Measurements from ENCODE around the gene SRP14.
"Not testable (repeated sequence)": the region's sequence is repeated elsewhere in the genome, so short reads cannot be mapped to it uniquely, and the experiment has no call there.

Gene SRP14, protein sequence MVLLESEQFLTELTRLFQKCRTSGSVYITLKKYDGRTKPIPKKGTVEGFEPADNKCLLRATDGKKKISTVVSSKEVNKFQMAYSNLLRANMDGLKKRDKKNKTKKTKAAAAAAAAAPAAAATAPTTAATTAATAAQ

DNA sequence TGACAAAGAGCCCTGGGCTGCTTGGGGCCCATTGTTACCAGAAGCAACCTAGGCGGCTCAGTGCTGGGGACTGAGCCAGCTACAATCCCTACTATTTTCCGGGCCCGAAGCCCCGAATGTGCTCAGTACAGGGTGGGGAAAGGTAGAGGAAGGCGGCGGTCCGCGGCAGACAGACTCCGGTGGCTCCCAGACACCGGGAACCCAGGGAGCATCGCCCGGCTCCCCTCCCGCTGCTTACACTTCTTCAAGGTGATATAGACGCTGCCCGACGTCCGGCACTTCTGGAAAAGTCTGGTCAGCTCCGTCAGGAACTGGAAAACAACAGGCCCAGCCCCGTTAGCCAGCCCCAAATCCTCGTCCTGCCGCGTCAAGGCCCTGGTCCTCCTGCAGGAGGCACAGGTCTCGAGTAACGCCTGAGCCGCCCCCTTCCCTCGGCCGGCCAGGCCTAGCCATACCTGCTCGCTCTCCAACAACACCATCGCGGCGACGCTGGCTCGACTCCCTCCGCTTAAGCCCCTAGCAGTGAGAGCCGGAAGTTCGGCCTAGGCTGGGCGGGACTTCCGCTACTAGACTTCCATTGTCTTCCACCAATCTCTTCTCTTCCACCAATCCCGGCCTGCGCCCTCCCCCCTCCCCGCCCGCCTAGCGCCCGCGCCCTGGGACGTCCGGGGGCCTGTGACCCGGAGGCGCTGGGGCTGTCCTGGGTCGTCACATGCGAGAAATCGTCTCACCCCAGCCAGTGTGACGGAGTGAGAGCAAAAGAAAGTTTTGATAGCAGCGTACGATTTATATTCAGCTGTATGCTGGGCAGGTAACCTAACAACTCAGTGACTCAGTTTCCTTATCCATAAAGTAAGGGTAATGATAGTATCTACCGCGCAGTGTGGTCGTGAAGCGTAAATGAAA lies at the start of gene SRP14:
SRP14 (minus strand) TSS at position 544 of the 906 bp plus-strand sequence; CDS start at position 479, 65 bp downstream.
- peak; percentile 92 for DNase-seq (ENCODE audit: low spot score)

DNA sequence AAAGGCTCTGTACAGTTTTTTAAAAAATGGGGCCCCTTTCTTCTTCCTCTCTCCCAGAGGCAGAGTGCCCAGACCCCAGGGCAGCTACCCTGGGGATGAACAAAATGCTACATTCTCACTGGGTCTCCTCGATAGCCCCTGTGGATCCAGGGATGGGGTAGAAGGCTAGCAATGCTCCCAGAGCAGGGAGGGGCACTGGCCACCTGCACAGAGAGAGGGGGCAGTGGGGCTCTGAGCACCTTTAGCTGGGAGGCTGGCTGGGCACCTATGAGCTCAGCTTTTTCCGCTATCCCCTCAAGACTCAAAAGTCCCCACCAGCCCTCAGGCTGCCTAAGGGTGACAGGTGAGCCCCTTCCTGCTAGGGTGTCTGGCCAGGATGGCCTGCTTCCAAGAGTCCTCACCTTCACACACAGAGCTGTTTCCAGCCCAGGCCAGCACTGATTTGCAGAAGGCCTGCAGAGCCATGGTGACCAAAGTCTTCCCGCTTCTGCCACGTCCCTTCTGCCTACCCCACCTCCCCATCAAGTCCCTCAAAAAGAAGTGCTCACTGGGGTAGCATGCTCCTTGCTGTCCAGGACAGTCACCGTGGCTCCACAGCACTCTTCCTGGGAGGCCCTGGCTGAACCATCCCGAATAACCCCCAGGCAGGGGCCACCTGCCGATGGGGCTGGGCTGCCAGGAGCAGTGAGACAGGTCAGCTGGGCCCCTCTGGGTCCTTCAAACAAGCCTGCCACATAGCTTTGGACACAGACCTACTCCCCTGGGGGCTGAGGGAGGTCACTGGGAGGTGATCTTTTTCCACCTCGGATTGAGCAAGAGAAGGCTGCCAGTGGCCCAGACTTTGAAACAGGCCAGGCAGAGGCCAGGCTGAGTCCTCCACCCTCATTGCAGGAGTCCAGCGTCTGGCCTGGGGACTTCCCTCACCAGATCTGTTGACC lies 49.3 kb upstream of the SRP14 start:
- no peak for DNase-seq (ENCODE audit: low spot score)

DNA sequence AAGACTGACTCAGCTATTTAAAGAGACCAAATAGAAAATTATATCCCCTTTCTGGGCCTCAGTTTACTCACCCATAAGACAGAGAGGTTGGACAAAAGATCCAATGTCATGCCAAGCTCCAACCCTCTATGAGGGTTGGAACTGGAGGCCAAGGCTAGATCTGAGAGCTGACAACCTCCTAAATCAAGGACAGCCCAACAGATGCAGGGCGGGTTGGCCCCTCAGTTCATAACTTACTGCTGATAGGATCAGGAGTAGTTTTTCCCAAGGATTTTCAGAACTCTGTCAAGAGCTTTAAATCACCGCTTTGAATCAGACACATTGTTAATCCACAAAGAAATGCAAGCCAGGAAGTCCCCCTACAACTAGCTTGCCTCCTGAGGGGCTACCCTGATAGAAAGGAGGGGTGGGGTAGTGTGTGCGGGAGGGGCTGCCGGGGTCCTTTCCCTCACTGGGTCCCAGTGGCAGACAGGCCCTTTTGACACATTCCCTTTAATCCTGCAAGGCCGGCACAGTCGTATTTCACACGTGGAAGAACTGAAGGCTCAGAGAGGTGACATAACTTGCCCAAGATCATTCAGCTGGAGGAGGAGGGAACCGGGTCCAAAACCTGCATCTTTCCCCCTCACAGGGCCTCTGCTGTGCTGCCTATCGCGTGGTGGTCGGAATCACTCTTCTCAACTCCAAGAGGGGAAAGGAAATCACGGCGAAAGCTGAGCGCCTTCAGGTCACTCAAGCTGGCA lies 48.3 kb upstream of the SRP14 start:
- no peak for DNase-seq (ENCODE audit: low spot score)

DNA sequence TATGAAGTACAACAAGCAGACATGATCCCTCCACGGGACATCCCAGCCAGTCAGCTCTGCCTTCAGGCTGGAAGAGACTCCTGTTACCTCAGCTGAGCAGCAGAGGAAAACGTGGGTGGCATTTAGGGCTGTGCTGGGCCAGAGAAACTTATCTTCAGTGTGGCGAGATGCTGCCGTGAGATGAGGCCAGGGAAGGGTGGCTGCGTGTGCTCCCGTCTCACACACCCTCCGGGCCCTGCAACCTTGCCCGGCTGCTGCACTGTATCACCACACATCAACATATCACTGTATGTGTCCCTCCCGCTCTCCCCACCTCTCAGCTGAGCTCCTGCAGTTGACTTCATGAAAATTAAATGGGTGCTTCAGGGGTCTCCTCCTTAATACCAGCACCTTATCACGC lies 46.3 kb upstream of the SRP14 start:
- no peak for DNase-seq (ENCODE audit: low spot score)

DNA sequence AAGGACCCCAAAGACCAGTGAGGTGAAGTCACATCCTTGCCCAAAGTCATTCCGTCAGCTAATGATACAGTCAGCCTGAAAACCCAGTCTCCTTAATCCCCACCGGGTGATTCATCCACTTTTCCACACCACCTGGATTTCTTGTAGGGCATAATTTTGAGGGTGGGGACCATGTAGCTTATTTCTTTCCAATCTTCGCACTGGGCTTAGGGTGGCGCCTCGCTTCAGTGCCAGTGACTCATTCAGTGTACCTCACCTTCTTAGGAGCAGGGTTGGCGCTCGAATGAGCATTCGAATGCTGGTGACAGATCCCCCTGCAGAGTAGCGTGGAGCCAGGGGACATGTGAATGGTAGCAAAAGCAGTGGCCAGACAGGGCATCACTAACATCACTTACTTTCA lies 45.7 kb upstream of the SRP14 start:
- no peak for DNase-seq (ENCODE audit: low spot score)

DNA sequence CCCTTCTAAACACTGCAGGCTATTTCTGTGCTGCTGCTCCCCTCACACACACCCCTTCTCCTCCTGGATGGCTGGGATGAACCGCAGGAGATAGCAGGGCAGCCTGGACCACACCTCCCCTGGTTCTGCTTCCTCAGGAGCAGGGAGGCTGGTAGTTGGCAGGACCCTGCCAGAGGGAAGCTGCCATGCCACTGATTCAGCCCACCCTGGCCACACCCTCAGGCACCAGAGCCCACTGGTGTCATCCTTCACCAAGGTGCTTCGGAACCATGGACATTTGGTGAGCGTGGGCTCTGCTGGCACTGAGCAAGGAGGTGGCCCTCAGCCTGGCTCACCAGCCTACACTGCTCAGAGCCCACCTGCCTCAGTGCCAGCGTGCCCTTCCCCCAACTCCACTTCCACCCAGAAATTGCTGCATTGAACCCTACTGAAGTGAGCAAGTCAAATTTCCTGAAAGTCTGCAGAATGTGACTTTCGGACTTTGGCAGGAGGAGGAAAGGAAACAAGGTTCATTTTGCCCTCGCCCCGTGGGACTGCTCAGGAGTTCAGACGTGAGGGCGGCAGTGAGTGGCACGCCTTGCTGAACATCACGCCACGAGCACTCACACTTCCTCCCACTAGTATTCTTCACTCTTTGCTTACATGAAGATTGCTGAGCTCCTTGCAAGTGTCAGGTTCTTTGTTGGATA lies 43.4 kb upstream of the SRP14 start:
- DNase-seq (ENCODE audit: low spot score), result no peak

DNA sequence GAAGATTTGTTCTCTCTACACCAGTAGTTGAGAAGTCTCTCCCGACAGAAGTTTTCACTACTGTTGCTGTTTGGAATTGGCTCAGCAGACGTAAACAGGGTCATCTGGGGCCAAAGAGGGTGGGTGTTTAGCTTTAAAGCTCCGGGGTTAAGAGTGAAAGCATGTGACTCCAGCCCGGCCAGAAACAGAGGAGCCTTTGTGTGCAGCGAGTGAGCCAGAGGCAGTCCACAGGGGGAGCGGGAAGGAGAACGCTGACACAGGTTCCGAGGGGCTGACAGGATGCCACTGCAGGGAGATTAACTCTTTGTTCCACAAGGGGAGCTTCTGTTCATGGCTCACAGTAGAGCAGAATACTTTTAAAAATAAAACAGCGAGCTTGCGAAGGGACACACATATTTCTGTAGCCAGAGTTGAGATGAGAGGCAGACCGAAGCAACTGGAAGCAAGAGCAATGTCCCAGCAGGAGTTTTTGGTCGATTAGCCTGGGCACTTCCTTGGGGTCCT lies 42.8 kb upstream of the SRP14 start:
- peak; percentile 73 for DNase-seq (ENCODE audit: low spot score)

DNA sequence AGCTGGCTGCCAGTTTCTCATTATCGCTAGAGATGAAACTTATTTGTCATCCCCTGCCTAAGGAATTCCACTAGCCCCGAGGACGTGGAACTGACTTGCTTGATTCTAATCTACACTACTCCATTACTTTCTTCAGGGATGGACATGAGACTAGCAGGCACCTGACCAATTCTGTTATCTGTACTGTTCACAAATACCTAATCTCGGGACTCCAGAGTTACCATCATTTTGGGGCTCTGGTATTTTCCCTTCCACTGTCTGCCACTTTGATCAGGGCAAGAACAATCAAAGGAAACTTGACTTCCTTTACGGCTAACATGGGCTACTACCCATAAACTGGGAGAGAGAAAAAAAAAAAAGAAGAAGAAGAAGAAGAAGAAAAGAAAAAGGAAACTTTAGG lies 41.9 kb upstream of the SRP14 start:
- no peak for DNase-seq (ENCODE audit: low spot score)

DNA sequence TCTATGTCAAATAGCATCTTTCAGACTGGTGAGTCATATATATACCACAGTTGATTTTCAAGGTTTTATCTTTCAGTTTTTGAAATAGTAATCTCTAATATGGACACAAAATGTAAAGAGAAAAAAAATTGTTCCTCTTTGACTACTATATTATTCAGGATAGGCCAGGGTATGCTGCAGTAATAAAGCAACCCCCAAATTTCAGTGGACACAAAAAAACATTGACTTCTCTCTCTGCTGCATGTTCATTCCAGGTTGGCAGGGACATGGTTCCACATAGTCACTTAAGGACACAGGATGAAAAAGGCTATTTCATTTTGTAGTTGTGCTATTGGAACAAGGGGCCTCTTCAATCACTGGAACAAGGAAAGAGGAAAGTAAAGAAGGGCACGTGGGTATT lies 41.1 kb upstream of the SRP14 start:
- DNase-seq (ENCODE audit: low spot score), result no peak

DNA sequence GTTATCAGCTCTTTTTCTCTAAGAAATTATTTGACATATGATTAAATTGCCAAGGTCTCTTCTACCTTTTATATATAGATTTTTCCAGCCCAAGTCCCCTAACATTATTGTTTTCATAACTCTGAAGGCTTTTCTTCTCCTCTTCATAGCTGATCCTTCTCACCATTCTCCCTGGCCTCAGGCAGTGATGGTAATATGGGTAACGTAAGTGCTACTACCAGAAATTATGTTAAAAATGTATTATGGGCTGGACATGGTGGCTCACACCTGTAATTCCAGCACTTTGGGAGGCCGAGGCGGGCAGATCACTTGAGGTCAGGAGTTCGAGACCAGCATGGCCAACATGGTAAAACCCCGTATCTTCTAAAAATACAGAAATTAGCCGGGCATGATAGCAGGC lies 40.5 kb upstream of the SRP14 start:
- DNase-seq (ENCODE audit: low spot score), result no peak

DNA sequence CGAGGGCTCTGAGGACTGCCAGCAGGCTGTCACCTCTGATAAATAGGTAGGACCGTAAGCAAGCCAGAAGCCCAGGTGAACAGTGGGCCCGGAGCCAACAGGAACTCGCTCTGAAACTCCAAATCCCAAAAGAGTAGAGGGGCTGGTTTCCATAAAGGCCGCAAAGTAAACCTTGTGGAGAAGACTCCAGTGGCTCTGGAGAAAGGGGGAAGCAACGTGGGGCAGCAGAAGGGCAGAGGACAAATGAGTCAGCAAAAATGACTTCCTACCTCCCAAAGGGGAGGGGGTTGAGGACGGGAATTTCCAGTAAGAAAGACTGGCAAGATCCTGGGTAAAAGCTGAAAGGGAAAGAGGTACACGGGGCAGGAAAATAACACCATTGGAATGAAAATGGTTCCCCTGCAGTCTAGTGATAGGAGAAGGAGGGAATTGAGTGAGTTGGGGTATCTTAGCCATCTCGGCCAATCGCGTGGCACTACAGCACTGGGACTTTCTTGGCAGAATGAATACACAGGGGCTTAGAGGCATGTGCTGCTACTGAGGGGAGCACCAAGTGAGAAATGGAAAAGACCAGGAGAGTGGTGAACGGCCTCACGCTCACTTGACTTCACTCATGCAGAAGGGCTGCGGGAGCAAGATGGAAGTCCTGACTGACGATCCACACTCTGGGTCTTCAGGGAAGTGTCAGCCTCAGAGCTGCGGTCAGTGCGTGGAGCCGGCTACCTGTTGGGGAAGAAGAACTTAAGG lies 36.5 kb upstream of the SRP14 start:
- DNase-seq (ENCODE audit: low spot score), result no peak

DNA sequence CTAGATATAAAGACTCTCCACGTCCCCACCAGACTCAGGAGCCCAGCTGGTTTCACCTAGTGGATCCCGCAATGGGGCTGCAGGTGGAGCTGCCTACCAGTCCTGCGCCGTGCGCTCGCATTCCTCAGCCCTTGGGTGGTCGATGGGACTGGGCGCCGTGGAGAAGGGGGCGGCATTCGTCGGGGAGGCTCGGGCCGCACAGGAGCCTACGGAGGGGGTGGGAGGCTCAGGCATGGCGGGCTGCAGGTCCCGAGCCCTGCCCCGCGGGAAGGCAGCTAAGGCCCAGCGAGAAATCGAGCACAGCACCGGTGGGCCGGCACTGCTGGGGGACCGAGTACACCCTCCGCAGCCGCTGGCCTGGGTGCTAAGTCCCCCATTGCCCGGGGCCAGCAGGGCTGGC lies 35.7 kb upstream of the SRP14 start:
- DNase-seq (ENCODE audit: low spot score), result not testable (repeated sequence)

DNA sequence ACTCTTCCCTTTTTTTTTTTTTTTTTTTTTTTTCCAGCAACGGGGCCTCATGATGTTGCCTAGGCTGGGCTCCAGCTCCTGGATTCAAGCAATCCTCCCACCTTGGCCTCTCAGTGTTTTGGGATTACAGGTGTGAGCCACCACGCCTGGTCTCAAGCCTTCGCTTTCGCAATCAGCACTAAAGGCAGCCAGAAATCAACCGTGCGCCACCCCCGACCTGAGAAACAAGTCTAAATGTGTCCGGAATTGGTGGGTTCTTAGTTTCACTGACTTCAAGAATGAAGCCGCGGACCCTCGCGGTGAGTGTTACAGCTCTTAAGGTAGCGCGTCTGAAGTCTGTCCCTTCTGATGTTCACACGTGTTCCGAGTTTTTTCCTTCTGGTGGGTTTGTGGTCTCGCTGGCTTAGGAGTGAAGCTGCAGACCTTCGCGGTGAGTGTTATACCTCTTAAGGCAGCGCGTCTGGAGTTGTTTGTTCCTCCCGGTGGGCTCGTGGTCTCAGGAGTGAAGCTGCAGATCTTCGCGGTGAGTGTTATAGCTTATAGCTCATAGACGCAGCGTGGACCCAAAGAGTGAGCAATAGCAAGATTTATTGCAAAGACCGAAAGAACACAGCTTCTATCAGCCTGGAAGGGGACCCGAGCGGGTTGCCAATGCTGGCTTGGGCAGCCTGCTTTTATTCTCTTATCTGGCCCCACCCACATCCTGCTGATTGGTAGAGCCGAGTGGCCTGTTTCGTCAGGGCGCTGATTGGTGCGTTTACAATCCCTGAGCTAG lies 34.9 kb upstream of the SRP14 start:
- DNase-seq (ENCODE audit: low spot score), result not testable (repeated sequence)

DNA sequence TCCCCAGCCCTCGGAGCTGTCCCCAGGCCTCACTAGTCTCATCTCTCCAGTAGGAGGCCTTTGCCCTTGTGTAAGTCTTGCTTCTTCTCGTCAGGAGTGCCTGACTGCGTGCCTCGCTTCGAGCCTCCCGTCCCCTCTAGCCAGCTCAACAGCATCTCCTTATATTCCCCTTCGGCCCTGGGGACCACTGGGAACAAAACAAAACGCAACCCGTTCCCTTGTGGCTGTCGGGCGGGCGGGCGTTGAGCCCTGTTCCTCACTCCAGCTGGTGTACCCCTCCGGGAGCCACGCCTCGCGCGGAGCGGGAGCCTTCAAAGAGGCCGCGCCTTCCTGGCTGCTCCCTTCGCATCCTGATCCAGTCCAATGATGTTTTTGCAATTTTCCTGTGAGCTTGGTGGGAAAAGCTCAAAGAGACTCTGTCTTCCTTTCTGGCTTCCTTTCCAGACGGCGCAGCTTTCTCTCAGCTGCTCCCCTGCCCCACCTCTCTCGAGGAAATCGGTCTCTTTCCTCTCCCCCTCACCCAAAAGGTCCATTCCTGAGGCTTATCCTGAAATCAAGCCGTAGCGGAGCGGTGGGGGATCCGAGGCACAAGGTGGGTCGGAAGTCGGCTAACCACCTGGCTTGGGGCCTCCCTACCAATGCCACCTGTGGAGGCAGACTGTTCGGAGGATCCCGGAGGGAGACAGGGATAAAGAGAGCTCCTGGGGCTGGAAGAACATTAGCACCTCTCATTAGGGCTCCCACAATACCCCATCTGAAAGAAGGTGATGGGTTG lies 33.4 kb upstream of the SRP14 start:
- no peak for DNase-seq (ENCODE audit: low spot score)

DNA sequence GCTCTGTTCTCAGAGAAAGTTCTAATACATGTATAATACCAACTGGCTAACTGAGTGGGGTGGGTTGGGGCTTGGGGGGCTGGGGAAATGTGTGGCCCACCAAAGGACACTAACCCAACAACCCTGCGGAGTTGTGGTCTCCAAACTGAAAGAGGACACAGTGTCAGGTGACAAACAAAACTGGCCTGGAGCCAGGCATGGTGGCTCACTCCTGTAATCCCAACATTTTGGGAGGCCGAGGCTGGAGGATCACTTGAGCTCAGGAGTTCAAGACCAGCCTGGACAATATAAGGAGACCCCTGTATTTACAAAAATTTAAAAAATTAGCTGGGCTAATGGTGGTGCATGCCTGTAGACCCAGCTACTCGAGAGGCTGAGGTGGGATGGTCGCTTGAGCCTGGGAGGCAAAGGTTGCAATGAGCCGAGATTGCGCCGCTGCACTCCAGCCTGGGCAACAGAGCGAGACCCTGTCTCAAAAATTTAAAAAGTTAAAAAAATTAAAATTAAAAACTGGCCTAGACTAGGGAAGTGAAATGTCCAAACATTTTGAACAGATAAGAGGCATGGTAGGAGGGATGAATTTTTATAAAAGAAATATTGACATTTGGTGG lies 31.7 kb upstream of the SRP14 start:
- no peak for DNase-seq (ENCODE audit: low spot score)

DNA sequence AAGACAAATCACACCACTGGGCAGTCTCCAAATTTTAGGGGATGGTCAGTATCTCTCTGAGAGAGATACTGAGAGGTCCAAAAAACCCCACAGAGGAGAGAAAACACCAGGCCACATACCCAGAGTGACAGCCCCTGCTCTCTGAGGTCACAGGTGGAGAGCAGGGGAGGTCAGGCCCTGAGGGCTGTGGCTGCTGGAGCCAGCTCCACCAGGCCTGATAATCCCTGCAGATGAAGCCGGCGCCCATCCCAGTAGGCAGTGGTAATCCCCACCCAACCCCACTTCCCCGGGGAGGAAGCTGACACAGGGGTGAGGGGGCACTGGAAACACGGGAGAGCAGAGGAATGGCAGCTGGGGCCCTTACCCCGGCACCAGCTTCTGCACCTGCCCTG lies 31.2 kb upstream of the SRP14 start:
- DNase-seq (ENCODE audit: low spot score), result no peak

DNA sequence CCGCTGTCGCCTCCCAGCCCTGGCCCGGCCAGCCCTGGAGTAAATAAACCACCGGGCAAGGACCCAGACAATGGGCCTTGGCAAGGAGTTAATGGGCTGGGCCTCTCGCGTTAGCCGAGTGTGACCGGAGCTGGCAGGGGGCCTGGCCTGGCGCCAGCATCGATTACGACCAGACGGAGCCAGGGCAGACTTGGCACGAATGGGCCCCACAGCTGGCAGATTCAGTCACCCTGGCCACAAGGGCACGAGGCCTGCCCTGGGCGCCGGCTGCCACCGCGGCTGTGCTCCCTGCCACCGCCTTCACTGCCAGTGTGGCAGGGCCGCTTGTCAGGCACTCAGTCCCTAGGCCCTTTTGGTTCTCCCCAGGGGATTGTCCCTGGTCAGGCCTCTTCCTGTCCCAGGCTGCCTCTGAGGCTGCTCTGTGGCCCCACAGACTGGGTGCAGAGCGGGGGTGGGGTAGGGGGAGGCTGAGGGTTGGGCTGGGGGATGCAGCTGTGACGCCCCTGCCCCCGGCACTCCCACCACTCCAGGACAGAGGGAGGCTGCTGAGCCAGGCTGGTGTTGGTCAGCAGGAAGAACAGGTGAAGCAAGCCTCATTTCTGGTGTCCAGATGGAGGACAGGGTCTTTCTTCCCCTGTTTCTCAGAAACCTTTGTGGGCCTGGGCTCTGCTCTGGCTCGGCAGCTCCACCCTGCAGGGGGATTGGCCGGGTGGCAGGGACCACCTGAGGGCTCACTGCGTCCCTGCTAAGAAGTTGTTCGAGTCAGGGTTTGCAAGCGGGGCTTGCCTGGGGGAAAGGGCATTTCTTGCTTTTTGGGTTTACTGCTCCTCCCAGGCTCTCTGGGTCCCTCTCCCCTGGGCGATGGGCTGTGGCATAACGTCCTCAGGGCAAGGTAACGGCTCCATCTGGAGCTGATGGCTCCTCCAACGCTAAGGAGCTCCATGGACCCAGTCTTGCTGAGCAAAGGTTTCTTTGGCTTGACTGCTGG lies 30.5 kb upstream of the SRP14 start:
- peak; percentile 81 for DNase-seq (ENCODE audit: low spot score)

Data from AG08396 (cell line).